Measurements from ENCODE around the gene ART1.

- TF ChIP-seq POLR2A (IDR thresholded peaks at IDR 0.05) = no peak
- no peak for TF ChIP-seq CTCF (IDR thresholded peaks at IDR 0.05)
- TF ChIP-seq EP300 (IDR thresholded peaks at IDR 0.05) = no peak
- no peak for TF ChIP-seq POLR2AphosphoS5 (IDR thresholded peaks at IDR 0.05)
Measured at GRCh38 chr11:3616721-3617460, 28.0 kb upstream of the ART1 start.
